PC-3 (cell line): Measurements from ENCODE around the gene SCT. TPM values are rescaled to one million over a fixed set of nuclear protein-coding genes. Genes with fewer than 3 reads are reported as not detected.

Experiments used
- ATAC-seq: fragments of 200-7000 bp; cut with Tn5 transposase; 2 replicates; pipeline ENCODE4 v1.9.1; 2020; ENCODE audit warnings: mild to moderate bottlenecking, moderate library complexity
- BruUV-seq: library from RNA; stranded (reverse); fragments of 400-500 nt; replicated peaks from 2 replicates; lab custom pipeline; 2021; lab: Mats Ljungman, UMichigan
- CTCF ChIA-PET: fragments of 300-600 bp; sonication (Branson Sonifier 250); formaldehyde crosslinking; loops from one replicate; lab custom pipeline; 2022; ENCODE audit warnings: antibody characterized with exemption; lab: Charles Lee
- POLR2A ChIA-PET: fragments of 300-600 bp; sonication (Branson Sonifier 250); formaldehyde crosslinking; loops from one replicate; lab custom pipeline; 2022; ENCODE audit warnings: antibody characterized with exemption; ENCODE audit not compliant: unreplicated experiment; lab: Charles Lee
- DNase-seq: peaks from one replicate; pipeline ENCODE4 v3.0.0-alpha.2; 2015
- H2AFZ ChIP-seq: fragments of 300-600 bp; sonication (generic); 2 replicates; pipeline ENCODE4 v1.6.0; 2016; ENCODE audit warnings: antibody characterized with exemption, low read length
- H3F3A ChIP-seq: fragments of 300-600 bp; sonication (generic); one replicate; pipeline ENCODE4 v1.6.0; 2017; ENCODE audit warnings: antibody characterized with exemption, low read length, control low read depth, mild to moderate bottlenecking; ENCODE audit not compliant: unreplicated experiment
- H3K27ac ChIP-seq: fragments of 300-600 bp; sonication (generic); 2 replicates; pipeline ENCODE4 v1.5.1; 2016; ENCODE audit warnings: mild to moderate bottlenecking, low read length
- H3K27me3 ChIP-seq: fragments of 300-600 bp; sonication (generic); 2 replicates; pipeline ENCODE4 v1.6.1; 2016; ENCODE audit warnings: low read length, mixed read lengths
- H3K36me3 ChIP-seq: fragments of 300-600 bp; sonication (generic); 2 replicates; pipeline ENCODE4 v1.6.1; 2016; ENCODE audit warnings: low read depth, mixed run types, low read length, mixed read lengths
- H3K4me1 ChIP-seq: fragments of 300-600 bp; sonication (generic); 2 replicates; pipeline ENCODE4 v1.5.1; 2016; ENCODE audit warnings: low read length; ENCODE audit not compliant: insufficient read depth
- H3K4me2 ChIP-seq: fragments of 300-600 bp; sonication (generic); 2 replicates; pipeline ENCODE4 v1.6.0; 2016; ENCODE audit warnings: low read length
- H3K4me3 ChIP-seq: fragments of 300-600 bp; sonication (generic); 2 replicates; pipeline ENCODE4 v1.5.1; 2016; ENCODE audit warnings: mild to moderate bottlenecking, low read length, mixed read lengths
- H3K79me2 ChIP-seq: fragments of 300-600 bp; sonication (generic); 2 replicates; pipeline ENCODE4 v1.6.1; 2017; ENCODE audit warnings: low read length, mixed read lengths
- H3K9ac ChIP-seq: fragments of 300-600 bp; sonication (generic); 2 replicates; pipeline ENCODE4 v1.6.0; 2016; ENCODE audit warnings: mild to moderate bottlenecking, low read length
- H3K9me2 ChIP-seq: fragments of 300-600 bp; sonication (generic); replicated peaks from 2 replicates; pipeline ENCODE4 v1.6.1; 2016; ENCODE audit warnings: mixed run types, low read length, mixed read lengths
- H3K9me3 ChIP-seq: fragments of 300-600 bp; sonication (generic); 2 replicates; pipeline ENCODE4 v1.6.1; 2016; ENCODE audit warnings: low read length, mixed read lengths
- H4K20me1 ChIP-seq: fragments of 300-600 bp; sonication (generic); 2 replicates; pipeline ENCODE4 v1.6.1; 2016; ENCODE audit warnings: low read length, mixed read lengths
- EZH2 ChIP-seq: fragments of 300-600 bp; sonication (generic); IDR thresholded peaks from one replicate; pipeline ENCODE4 v1.6.1; 2017; ENCODE audit warnings: antibody characterized with exemption, mild to moderate bottlenecking, low read length; ENCODE audit not compliant: unreplicated experiment
- EZH2phosphoT487 ChIP-seq: fragments of 300-600 bp; sonication (generic); IDR thresholded peaks from 2 replicates; pipeline ENCODE4 v1.6.1; 2018; ENCODE audit warnings: mild to moderate bottlenecking, antibody characterized with exemption, low read length, borderline replicate concordance
- intact Hi-C: fragments of 100-400 bp; cut with micrococcal nuclease; formaldehyde crosslinking; loops from 2 replicates; pipeline ENCODE4 v1.9.0; 2023
- total RNA-seq: library from RNA; depleted of rRNA; stranded (reverse); fragments of >200 nt; gene quantifications from 2 replicates; pipeline ENCODE4 v1.2.3, GENCODE V29; 2014
- TF ChIP-seq, protein P1 (sequence below): fragments of 300-600 bp; sonication (generic); conservative IDR thresholded peaks from 2 replicates; pipeline ENCODE4 v1.5.1; 2017; ENCODE audit warnings: antibody characterized with exemption, low read depth, mild to moderate bottlenecking, low read length

Gene SCT
- total RNA-seq, 1 experiment from 2014 or later, result not detected

DNA sequence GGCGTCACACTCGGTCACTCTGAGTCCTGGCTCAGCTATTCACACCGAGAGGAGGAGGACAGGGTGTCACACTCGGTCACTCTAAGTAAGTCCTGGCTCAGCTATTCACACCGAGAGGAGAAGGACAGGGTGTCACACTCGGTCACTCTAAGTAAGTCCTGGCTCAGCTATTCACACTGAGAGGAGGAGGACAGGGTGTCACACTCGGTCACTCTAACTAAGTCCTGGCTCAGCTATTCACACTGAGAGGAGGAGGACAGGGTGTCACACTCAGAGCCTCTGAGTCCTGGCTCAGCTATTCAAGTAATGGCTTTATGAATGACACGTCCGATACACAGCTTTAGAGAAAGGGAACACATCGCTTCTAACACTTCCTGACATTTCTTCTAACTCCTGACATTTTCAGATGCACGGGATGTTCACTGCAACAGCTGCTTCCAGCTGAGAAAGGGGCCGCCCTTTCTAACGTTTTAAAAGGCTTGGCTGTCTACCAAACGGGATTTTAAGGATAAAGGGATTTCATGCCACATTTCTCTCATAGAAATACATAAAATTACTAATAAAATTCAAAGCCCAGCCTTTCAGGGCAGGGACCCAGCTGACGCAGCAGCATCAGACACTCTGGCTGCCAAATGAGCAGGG, 38.2 kb upstream of the SCT start:
- no peaks in the 10 kb centered on the region for H3K4me1 ChIP-seq
- peaks cover 2% of the 10 kb centered on the region; the same call in 1 of the 2 replicates for H3K36me3 ChIP-seq
- H3K9me2 ChIP-seq, result no peaks in the 10 kb centered on the region
- no peaks in the 10 kb centered on the region for H3F3A ChIP-seq
- ATAC-seq (no peak), DNase-seq (no peak)
- H4K20me1 ChIP-seq, result no peaks in the 10 kb centered on the region
- no TSS peak for BruUV-seq
- ChIA-PET CTCF (no interaction called here), POLR2A (no interaction called here)
- H3K79me2 ChIP-seq, result no peaks in the 10 kb centered on the region
- H3K4me2 ChIP-seq, result no peak overlapping the region
- H3K9ac ChIP-seq, result no peak overlapping the region
- no peaks in the 10 kb centered on the region for H3K27me3 ChIP-seq
- no peaks in the 10 kb centered on the region for H3K9me3 ChIP-seq
- intact Hi-C loops, result no loop called here
- H3K27ac ChIP-seq, result no peak overlapping the region
- H3K4me3 ChIP-seq, result no peak overlapping the region
- TF ChIP-seq, protein P1, sequence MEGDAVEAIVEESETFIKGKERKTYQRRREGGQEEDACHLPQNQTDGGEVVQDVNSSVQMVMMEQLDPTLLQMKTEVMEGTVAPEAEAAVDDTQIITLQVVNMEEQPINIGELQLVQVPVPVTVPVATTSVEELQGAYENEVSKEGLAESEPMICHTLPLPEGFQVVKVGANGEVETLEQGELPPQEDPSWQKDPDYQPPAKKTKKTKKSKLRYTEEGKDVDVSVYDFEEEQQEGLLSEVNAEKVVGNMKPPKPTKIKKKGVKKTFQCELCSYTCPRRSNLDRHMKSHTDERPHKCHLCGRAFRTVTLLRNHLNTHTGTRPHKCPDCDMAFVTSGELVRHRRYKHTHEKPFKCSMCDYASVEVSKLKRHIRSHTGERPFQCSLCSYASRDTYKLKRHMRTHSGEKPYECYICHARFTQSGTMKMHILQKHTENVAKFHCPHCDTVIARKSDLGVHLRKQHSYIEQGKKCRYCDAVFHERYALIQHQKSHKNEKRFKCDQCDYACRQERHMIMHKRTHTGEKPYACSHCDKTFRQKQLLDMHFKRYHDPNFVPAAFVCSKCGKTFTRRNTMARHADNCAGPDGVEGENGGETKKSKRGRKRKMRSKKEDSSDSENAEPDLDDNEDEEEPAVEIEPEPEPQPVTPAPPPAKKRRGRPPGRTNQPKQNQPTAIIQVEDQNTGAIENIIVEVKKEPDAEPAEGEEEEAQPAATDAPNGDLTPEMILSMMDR, result no peak
- TF ChIP-seq EZH2phosphoT487, result no peak
- no peak for TF ChIP-seq EZH2
- H2AFZ ChIP-seq, result no peak overlapping the region

DNA sequence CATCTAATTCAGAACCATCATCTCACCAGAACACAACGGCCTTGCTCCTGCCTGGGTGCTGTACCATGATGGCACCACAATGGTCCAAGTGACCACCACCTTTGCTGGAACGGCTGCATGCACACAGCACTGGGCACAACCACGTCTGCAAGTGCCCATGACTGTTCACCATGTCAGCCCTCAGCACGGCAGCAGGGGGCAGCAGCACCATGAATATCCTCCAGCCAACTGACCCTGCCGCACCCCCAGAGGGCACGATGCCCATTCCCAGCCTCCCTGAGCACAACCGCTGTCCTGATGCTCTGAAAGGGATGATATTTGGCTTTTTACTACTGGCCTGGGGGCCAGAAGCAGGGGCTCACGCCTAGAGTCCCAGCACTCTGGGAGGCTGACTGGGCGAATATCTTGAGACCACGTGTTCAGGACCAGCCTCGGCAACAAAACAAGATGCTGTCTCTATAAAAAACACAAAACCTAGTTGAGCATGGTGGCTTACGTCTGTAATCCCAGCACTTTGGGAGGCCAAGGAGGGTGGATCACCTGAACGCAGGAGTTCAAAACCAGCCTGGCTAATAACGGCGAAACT, 35.8 kb upstream of the SCT start:
- H2AFZ ChIP-seq, result no peak overlapping the region
- no peak overlapping the region for H3K9ac ChIP-seq
- H3K27ac ChIP-seq, result no peak overlapping the region
- TF ChIP-seq EZH2phosphoT487, result no peak
- TF ChIP-seq, protein P1, result peak; percentile 75
- ChIA-PET CTCF (interaction anchor here (0.7 kb wide), 1 partner anchor 41 kb away, joined by 3 read pairs; no protein-coding TSS in a partner anchor), POLR2A (no interaction called here)
- no peaks in the 10 kb centered on the region for H3K9me2 ChIP-seq
- ATAC-seq (peak; percentile 91), DNase-seq (peak; percentile 54)
- H3K36me3 ChIP-seq, result peaks cover 2% of the 10 kb centered on the region; the same call in 1 of the 2 replicates
- H3F3A ChIP-seq, result no peaks in the 10 kb centered on the region
- H3K9me3 ChIP-seq, result no peaks in the 10 kb centered on the region
- no peaks in the 10 kb centered on the region for H3K4me1 ChIP-seq
- no peak overlapping the region for H3K4me2 ChIP-seq
- intact Hi-C loops, result no loop called here
- no peak overlapping the region for H3K4me3 ChIP-seq
- BruUV-seq, result no TSS peak
- H4K20me1 ChIP-seq, result no peaks in the 10 kb centered on the region
- no peaks in the 10 kb centered on the region for H3K79me2 ChIP-seq
- H3K27me3 ChIP-seq, result no peaks in the 10 kb centered on the region

DNA sequence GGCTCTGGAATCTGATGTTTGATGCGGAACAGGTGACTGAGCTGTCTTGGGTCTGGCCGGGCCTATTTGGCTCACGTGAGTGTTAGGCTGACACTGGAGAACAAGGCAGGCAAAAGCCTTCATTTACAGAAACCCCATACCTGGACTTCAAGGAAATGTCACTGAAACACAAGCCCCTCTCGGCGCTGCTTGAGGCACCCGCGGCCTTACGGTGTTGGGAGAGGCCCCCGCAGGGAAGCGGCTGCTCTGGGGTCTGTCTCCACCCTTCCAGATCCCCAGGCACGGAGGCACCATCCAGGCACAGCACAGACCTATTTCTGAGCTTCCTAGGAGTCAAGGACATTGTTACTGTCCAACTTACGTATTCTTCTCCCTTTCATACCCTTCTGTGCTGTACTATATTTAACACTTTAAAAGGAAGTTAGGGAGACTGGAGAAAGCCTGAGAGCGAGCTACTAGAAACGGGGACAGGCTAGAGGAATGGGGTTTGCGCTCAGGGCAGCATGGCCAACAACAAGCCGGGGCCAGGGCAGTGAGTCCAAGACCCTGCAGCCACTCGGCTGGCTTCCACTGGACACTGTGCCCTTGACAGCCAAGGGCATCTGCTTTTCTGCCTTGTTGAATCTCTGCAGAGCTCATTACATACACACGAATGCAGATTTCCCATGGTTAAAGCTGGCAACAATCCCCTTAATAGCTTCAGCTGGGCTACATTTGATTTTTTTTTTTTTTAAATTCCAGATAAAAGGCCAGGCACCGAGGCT, 33.9 kb upstream of the SCT start:
- no peak for ATAC-seq
- Histone ChIP-seq H3F3A (no peaks in the 10 kb centered on the region), H3K79me2 (no peaks in the 10 kb centered on the region), H3K9me3 (no peaks in the 10 kb centered on the region), H3K4me2 (no peak overlapping the region), H4K20me1 (no peaks in the 10 kb centered on the region), H2AFZ (no peak overlapping the region), H3K36me3 (peaks cover 2% of the 10 kb centered on the region; the same call in 1 of the 2 replicates), H3K4me1 (no peaks in the 10 kb centered on the region), H3K9me2 (no peaks in the 10 kb centered on the region), H3K9ac (no peak overlapping the region), H3K27ac (no peak overlapping the region), H3K27me3 (no peaks in the 10 kb centered on the region), H3K4me3 (no peak overlapping the region)
- POLR2A ChIA-PET, result no interaction called here
- no TSS peak for BruUV-seq
- TF ChIP-seq, protein P1, result no peak
- no peak for TF ChIP-seq EZH2phosphoT487
- TF ChIP-seq EZH2, result no peak
- intact Hi-C loops, result no loop called here
- DNase-seq, result no peak
- CTCF ChIA-PET, result interaction anchor here (0.5 kb wide), 1 partner anchor 80 kb away, joined by 6 read pairs; no protein-coding TSS in a partner anchor
